Right atrium auricular region (tissue), 2 donors: ENCODE results near the gene MAX. TPM values are rescaled to one million over a fixed set of nuclear protein-coding genes. Genes with fewer than 3 reads are reported as not detected.

Experiments
- DNase-seq: peaks from one replicate; pipeline ENCODE4 v3.0.0-alpha.2; 2019; ENCODE audit warnings: low spot score
- H3K27ac ChIP-seq, 2 donors: fragments of 200-600 bp; sonication (generic); 1 replicate in 1 of 2; 2 replicates in 1 of 2; pipeline ENCODE4 v1.5.1; 2016 to 2019
- H3K27me3 ChIP-seq, 2 donors: fragments of 200-600 bp; sonication (generic); one replicate each; pipeline versions ENCODE4 v1.5.1 to v1.6.0; 2017 to 2019
- H3K36me3 ChIP-seq: fragments of 200-600 bp; sonication (generic); one replicate; pipeline ENCODE4 v1.5.1; 2016
- H3K4me1 ChIP-seq, 2 donors: fragments of 200-600 bp; sonication (generic); one replicate each; pipeline versions ENCODE4 v1.5.1 to v1.6.0; 2017 to 2019
- H3K4me3 ChIP-seq, 2 donors: fragments of 200-600 bp; sonication (generic); 1 replicate in 1 of 2; 2 replicates in 1 of 2; pipeline ENCODE4 v1.5.1; 2017 to 2019; ENCODE audit warnings: mild to moderate bottlenecking in 1 of 2, moderate library complexity in 1 of 2
- H3K9me3 ChIP-seq, 2 donors: fragments of 200-600 bp; sonication (generic); one replicate each; pipeline ENCODE4 v1.5.1; 2019
- CTCF ChIP-seq, 2 donors: fragments of 200-600 bp; sonication (generic); IDR thresholded peaks; one replicate each; pipeline ENCODE4 v1.5.1; 2019; ENCODE audit warnings: antibody characterized with exemption in 2 of 2
- total RNA-seq, 2 donors: library from RNA; depleted of rRNA; stranded (reverse); fragments of >200 nt; gene quantifications; one replicate each; pipeline ENCODE4 v1.1.0, GENCODE V29; 2016

The MAX gene
- total RNA-seq, 2 donors from 2014 or later: 37.0 to 67.5 TPM

- Histone ChIP-seq H3K36me3 (no peaks in the 10 kb centered on the region), H3K4me1 (peaks cover 0 to 39% of the 10 kb centered on the region in 2 donors), H3K9me3 (no peaks in the 10 kb centered on the region), H3K4me3 (peak overlapping the region; percentile 64 to 79), H3K27me3 (no peaks in the 10 kb centered on the region), H3K27ac (peak overlapping the region; percentile 74 to 85)
- TF ChIP-seq CTCF (IDR thresholded peaks at IDR 0.05): no peak
- no peak for DNase-seq
Observed at GRCh38 chr14:65103150-65103760, 938 bp upstream of the MAX start.

- peak overlapping the region; percentile 79 for H3K4me3 ChIP-seq
- H3K36me3 ChIP-seq: no peaks in the 10 kb centered on the region
- peak overlapping the region; percentile 82 to 89 for H3K27ac ChIP-seq
- no peaks in the 10 kb centered on the region for H3K27me3 ChIP-seq
- no peaks in the 10 kb centered on the region for H3K9me3 ChIP-seq
- no peak for TF ChIP-seq CTCF (IDR thresholded peaks at IDR 0.05)
- peaks cover 0 to 53% of the 10 kb centered on the region in 2 donors for H3K4me1 ChIP-seq
- DNase-seq: no peak
Observed at GRCh38 chr14:65101631-65102440, 481 bp downstream of the MAX start.

GRCh38 chr14:65100922-65101541, 1.3 kb downstream of the MAX start:
- no peak for TF ChIP-seq CTCF (IDR thresholded peaks at IDR 0.05)
- Histone ChIP-seq H3K9me3 (no peaks in the 10 kb centered on the region), H3K27me3 (no peaks in the 10 kb centered on the region), H3K36me3 (no peaks in the 10 kb centered on the region), H3K4me3 (peak overlapping the region; percentile 79), H3K4me1 (peaks cover 0 to 57% of the 10 kb centered on the region in 2 donors), H3K27ac (peak overlapping the region; percentile 82 to 89)
- DNase-seq: no peak

- Histone ChIP-seq H3K27ac (peak overlapping the region in 1 of 2 donors; percentile 25), H3K4me3 (no peak overlapping the region), H3K4me1 (peaks cover 0 to 81% of the 10 kb centered on the region in 2 donors), H3K9me3 (no peaks in the 10 kb centered on the region), H3K27me3 (no peaks in the 10 kb centered on the region), H3K36me3 (peaks cover 6% of the 10 kb centered on the region)
- TF ChIP-seq CTCF (IDR thresholded peaks at IDR 0.05): no peak
- no peak for DNase-seq
Observed at GRCh38 chr14:65098586-65098985, 3.7 kb downstream of the MAX start.

- H3K36me3 ChIP-seq: peaks cover 27% of the 10 kb centered on the region
- peaks cover 0 to 84% of the 10 kb centered on the region in 2 donors for H3K4me1 ChIP-seq
- H3K4me3 ChIP-seq: no peak overlapping the region
- peak overlapping the region; percentile 53 to 74 for H3K27ac ChIP-seq
- DNase-seq: no peak
- no peak for TF ChIP-seq CTCF (IDR thresholded peaks at IDR 0.05)
- H3K9me3 ChIP-seq: no peaks in the 10 kb centered on the region
- H3K27me3 ChIP-seq: no peaks in the 10 kb centered on the region
Observed at GRCh38 chr14:65096323-65097089, 5.8 kb downstream of the MAX start.
